ENCODE measurements around the gene KCNK18.
A peak's percentile ranks its signal among the peaks of the same experiment; 100 is the strongest.
"Not testable (repeated sequence)": the region's sequence is repeated elsewhere in the genome, so short reads cannot be mapped to it uniquely, and the experiment has no call there.

Gene KCNK18

GRCh38 chr10:117170244-117170643, 27.0 kb upstream of the KCNK18 start:
- DNase-seq (ENCODE audit: low read depth in 3 of 3) = no peak

- DNase-seq (ENCODE audit: low read depth in 3 of 3) = peak; percentile 70 to 81 (median 72)
Measured at GRCh38 chr10:117174439-117175214, 22.7 kb upstream of the KCNK18 start.

GRCh38 chr10:117175215-117175900, 21.9 kb upstream of the KCNK18 start:
- no peak for DNase-seq (ENCODE audit: low read depth in 3 of 3)

- DNase-seq (ENCODE audit: low read depth in 3 of 3) = peak; percentile 54 to 66 (median 58)
Measured at GRCh38 chr10:117175901-117176534, 21.3 kb upstream of the KCNK18 start.

GRCh38 chr10:117178190-117178589, 19.1 kb upstream of the KCNK18 start:
- no peak for DNase-seq (ENCODE audit: low read depth in 3 of 3)

GRCh38 chr10:117184296-117184695, 13.0 kb upstream of the KCNK18 start:
- DNase-seq (ENCODE audit: low read depth in 3 of 3) = no peak

GRCh38 chr10:117184821-117185220, 12.5 kb upstream of the KCNK18 start:
- DNase-seq (ENCODE audit: low read depth in 3 of 3) = no peak

GRCh38 chr10:117185817-117186216, 11.5 kb upstream of the KCNK18 start:
- DNase-seq (ENCODE audit: low read depth in 3 of 3) = not testable (repeated sequence)

GRCh38 chr10:117186832-117187615, 10.3 kb upstream of the KCNK18 start:
- DNase-seq (ENCODE audit: low read depth in 3 of 3) = no peak

GRCh38 chr10:117188371-117188770, 8.9 kb upstream of the KCNK18 start:
- DNase-seq (ENCODE audit: low read depth in 3 of 3) = no peak

- no peak for DNase-seq (ENCODE audit: low read depth in 3 of 3)
Measured at GRCh38 chr10:117189557-117189956, 7.7 kb upstream of the KCNK18 start.

GRCh38 chr10:117198088-117198487, 799 bp downstream of the KCNK18 start:
- no peak for DNase-seq (ENCODE audit: low read depth in 3 of 3)

- no peak for DNase-seq (ENCODE audit: low read depth in 3 of 3)
Measured at GRCh38 chr10:117201826-117202225, 4.5 kb downstream of the KCNK18 start.

- DNase-seq (ENCODE audit: low read depth in 3 of 3) = no peak
Measured at GRCh38 chr10:117204316-117204715, 7.0 kb downstream of the KCNK18 start.

GRCh38 chr10:117212176-117212575, 14.9 kb downstream of the KCNK18 start:
- DNase-seq (ENCODE audit: low read depth in 3 of 3) = no peak

GRCh38 chr10:117214401-117214800, 17.1 kb downstream of the KCNK18 start:
- DNase-seq (ENCODE audit: low read depth in 3 of 3) = no peak

- DNase-seq (ENCODE audit: low read depth in 3 of 3) = no peak
Measured at GRCh38 chr10:117215079-117215478, 17.8 kb downstream of the KCNK18 start.

- DNase-seq (ENCODE audit: low read depth in 3 of 3) = no peak
Measured at GRCh38 chr10:117216028-117216427, 18.7 kb downstream of the KCNK18 start.

- DNase-seq (ENCODE audit: low read depth in 3 of 3) = peak; percentile 35 to 49 (median 47)
Measured at GRCh38 chr10:117216611-117217195, 19.4 kb downstream of the KCNK18 start.

GRCh38 chr10:117217196-117217761, 20.0 kb downstream of the KCNK18 start:
- no peak for DNase-seq (ENCODE audit: low read depth in 3 of 3)

GRCh38 chr10:117218654-117219053, 21.4 kb downstream of the KCNK18 start:
- no peak for DNase-seq (ENCODE audit: low read depth in 3 of 3)
